Left lobe of liver (tissue), 2 donors: ENCODE measurements around the gene GPR157. TPM values are rescaled to one million over a fixed set of nuclear protein-coding genes. Genes with fewer than 3 reads are reported as not detected.
"Not testable (repeated sequence)": the region's sequence is repeated elsewhere in the genome, so short reads cannot be mapped to it uniquely, and the experiment has no call there.

ENCODE experiments used
- ATAC-seq: fragments of 200-7000 bp; cut with Tn5 transposase; one replicate; pipeline ENCODE4 v1.9.1; 2020; ENCODE audit warnings: mild to moderate bottlenecking, moderate library complexity
- DNase-seq: peaks from one replicate; pipeline ENCODE4 v3.0.0-alpha.2; 2020; ENCODE audit warnings: low spot score
- total RNA-seq: library from RNA; stranded (reverse); gene quantifications from one replicate; pipeline ENCODE4 v1.2.1, GENCODE V29; 2021
- donor health status: DM: no; HTN: no; CAD: no; lungs with moderate emphysema.
- donor health status: DM: no; HTN: yes; CAD: no.

GPR157 gene
- total RNA-seq, 1 donor from 2014 or later, result 8.3 TPM

GRCh38 chr1:9120312-9120958, 8.5 kb downstream of the GPR157 start:
- DNase-seq, result no peak
- peak; percentile 26 for ATAC-seq

DNA sequence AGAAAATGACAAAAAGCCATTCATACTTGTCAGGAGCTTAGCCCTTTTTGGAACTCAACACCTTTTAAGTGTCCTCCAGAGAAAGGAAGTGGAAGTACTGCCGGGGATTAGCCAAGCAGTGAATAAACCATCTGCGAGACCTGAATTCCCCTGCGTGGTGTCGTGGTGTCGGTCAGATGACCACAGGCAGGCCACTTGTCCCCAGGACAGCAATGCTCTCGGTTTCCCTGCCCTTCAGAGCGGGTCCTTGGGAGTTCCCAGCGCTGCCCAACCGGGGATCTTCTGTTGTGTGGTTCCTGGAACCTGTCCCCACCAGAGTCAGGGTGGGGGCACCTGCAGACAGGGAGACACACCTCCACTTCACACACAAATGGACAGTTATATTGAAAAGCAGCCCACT, 9.2 kb downstream of the GPR157 start:
- ATAC-seq (no peak), DNase-seq (no peak)

- DNase-seq (no peak), ATAC-seq (peak; percentile 45)
Observed at GRCh38 chr1:9118186-9118585, 10.7 kb downstream of the GPR157 start.

GRCh38 chr1:9115351-9116205, 13.3 kb downstream of the GPR157 start:
- ATAC-seq (no peak), DNase-seq (no peak)

DNA sequence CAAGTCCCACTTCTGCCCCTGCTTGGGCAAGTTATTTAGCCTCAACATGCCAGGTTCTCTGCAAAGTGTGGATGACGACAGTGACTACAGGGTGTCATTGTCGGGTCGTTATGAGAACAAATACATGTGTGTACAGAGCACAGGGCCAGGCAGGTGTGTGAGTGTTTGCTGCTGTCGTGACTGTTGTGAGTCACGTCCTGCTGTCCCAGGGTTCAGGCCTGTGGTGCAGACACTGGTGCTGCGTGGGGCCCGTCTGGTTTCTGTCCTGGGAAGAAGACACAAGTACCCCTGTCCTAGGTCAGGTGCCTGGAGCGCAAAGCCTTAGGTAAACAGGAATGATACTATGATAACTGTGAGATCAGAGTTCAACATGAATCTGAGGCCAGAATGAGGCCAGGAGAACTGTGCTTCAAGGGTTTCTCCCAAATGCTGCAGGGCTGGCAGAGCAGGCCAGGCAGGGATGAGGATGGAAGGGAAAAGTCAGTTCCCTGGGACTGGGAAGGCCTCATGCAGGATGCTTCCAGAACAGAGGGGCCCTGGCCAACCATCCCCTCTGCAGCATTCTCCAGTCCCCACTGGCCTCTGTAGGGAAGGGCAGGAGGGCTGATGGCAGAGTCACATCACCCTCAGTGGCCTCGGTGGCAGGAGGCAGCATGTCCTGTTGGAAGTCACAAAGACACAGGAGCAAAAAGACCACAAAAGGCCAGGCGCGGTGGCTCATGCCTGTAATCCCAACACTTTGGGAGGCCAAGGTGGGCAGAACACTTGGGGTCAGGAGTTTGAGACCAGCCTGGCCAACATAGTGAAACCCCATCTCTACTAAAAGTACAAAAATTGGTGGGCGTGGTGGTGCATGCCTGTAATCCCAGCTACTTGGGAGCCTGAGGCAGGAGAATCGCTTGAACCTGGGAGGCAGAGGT, 15.7 kb downstream of the GPR157 start:
- DNase-seq (peak; percentile 64), ATAC-seq (peak; percentile 78)

GRCh38 chr1:9111957-9112356, 16.9 kb downstream of the GPR157 start:
- DNase-seq (no peak), ATAC-seq (no peak)

GRCh38 chr1:9111357-9111691, 17.6 kb downstream of the GPR157 start:
- ATAC-seq (no peak), DNase-seq (no peak)

GRCh38 chr1:9110669-9111356, 18.1 kb downstream of the GPR157 start:
- peak; percentile 89 for DNase-seq
- ATAC-seq, result peak; percentile 87

DNA sequence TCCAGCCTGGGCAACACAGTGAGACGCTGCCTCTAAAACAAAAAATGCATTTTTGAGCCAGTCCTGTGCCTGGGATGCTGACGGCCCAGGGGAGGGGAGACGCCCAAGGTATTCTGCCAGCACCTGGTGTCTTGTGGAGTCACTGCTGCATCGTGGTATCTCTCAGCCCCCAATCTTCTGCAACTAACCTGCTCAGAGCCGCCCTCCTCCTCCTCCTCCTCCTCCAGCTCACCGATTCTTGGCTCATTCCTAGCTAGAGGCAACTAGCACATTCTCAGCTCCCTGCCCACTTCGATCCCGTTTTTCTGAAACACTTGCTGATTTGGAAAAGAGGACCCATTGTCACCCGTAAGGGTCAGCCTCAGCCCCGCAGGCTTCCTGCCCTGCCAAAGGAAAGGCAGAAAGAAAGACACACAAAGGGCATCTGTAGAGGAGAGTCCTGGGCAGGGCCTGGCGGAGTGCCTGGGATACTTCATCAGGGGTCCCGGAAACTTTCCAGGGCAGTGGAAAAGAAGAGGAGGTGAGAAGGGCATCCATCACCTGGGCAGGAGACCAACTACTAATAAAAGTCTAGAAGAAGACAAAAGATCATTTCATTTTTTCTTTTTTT, 20.7 kb downstream of the GPR157 start:
- no peak for DNase-seq
- no peak for ATAC-seq

GRCh38 chr1:9107136-9107535, 21.8 kb downstream of the GPR157 start:
- ATAC-seq, result no peak
- DNase-seq, result no peak

DNA sequence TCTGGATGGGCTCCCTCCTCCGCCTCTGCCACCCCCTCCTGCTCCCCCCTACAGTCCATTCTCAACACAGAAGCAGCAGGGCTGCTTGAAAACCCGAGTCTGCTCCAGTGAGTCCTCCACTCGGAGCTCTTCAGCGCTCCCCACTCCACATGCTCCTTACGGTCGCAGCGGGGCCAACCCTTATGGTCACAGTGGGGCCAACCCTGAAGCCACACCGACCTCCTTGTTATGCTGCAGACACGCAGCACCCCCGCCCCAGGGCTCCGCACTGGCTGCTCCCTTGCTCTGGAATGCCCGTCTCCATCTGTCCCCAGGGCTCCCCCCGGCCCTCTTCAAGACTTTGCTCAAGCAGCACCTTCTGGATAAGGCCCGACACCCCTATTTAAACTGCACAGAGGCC, 22.6 kb downstream of the GPR157 start:
- no peak for ATAC-seq
- no peak for DNase-seq

GRCh38 chr1:9105336-9105867, 23.5 kb downstream of the GPR157 start:
- ATAC-seq (no peak), DNase-seq (no peak)

DNA sequence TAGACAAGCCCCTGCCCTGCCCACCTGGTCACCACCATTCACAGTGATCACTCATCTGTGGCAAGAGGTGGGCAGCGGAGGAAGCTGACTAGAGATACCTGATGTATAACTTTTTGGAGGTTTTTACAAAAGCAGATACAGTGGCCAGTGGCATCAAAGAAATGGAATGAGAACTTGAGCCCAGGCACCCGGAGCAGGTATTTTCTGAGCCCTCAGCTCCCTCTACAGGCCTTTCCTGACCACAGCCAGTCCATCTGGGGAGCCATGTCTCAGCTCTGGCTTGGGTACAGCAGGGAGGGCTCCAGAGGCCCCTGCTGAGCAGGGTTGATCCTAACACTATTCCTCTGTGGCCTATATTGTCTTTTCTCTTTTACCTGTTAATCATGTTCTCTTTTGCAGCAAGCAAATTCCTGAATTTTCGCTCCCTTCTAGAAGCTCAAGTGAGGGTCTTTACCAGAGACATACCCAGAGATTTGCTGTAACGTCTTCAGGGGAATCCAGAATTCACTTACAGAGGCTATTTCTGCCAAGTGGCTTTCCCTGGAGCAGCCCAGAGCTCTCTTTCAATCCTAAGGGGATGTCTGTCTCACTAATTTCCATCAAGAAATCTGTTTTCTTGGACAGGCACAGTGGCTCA, 27.3 kb downstream of the GPR157 start:
- ATAC-seq (peak; percentile 68), DNase-seq (no peak)

DNA sequence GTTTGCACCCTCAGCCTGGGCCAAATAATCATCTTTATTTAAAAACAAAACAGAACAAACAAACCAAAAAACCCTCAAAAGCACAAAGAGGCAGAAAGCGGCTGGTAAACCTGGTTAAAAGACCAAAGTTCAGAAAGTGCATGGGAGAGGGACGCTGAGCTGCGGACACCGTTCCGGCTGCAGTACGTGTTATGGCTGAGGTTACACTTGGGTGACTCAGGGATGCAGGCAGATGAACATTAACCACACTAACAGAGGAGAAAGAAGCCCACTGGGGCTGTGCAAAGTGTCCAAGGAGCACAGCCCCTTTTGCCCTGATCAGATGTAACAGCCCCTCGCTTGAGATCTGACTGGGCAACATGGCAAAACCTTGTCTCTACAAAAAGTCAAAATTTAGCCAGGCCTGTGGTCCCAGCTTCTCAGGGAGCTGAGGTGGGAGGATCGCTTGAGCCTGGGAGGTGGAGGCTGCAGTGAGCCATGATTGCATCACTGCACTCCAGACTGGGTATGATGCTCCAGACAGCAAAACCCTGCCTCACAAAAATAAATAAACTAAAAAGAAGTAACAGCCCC, 28.3 kb downstream of the GPR157 start:
- ATAC-seq, result peak; percentile 75
- DNase-seq, result no peak

DNA sequence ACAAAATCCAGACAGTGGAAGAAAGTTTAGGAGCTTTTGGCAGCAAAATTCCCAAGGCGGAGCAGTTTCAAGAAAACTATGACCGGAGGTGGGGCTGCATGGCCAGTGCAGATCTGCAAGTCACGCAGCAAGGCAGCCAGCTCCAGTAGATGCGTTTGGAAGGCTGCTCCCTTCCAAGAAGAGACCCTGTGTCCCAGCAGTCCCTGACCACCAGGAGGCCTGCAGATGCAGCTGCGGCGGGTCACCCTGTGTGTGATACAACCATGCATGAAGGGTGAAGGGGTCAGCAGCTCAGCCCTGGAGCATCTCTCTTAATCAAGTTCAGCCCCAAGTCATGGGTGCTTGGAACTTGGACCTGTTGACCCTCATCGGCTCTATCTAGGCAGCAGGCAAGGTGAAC, 29.3 kb downstream of the GPR157 start:
- no peak for DNase-seq
- ATAC-seq, result no peak

DNA sequence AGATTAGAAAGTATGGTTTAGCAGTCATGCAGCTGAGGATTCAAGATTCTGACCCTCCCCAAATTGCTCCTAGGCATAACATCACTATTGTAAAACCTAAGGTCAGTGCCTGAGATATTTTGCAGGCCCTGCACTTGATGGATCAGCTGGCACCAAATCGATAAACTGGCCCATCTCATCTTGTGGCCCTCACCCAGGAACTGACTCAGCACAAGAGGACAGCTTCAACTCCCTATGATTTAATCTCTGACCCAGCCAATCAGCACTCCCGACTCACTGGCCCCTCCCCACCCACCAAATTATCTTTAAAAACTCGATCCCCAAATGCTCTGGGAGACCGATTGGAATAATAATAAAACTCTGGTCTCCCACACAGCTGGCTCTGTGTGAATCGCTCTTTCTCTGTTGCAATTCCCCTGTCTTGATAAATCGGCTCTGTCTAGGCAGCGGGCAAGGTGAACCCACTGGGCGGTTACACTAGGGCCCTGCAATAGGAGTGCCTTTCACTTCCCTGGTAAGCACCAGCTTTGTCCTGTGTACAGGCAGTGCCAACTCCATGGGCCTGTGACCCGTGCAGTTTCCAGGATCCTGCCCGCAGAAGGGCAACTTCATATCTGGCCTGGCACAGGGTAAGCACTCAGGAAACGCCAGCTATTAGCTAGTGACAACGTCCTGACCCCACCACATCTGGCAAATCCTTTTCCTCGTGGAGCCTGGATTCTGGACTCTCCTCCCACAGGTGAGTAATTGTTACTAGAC, 30.8 kb downstream of the GPR157 start:
- DNase-seq (no peak), ATAC-seq (peak; percentile 17)

- DNase-seq, result no peak
- no peak for ATAC-seq
Observed at GRCh38 chr1:9095818-9096217, 33.1 kb downstream of the GPR157 start.

DNA sequence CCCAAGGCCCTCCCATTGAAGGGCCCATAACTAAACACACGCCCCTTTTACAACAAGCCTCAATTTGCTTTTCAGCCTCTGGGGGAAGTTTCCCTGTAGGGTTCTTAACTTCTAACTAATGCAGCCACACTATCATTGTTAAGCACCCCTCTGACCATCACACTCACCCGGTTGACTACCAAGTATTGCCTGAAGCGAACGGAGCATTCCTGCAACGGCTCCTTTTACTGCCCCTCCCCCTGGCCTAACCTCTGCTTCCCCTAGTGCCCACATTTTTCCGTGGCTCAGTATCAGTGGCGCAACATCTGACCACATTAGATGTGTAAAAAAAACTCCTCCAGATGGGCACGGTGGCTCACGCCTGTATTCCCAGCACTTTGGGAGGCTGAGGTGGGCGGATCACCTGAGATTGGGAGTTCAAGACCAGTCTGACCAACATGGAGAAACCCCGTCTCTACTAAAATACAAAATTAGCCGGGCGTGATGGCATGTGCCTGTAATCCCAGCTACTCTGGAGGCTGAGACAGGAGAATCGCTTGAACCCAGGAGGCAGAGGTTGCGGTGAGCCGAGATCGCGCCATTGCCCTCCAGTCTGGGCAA, 34.8 kb downstream of the GPR157 start:
- DNase-seq, ATAC-seq: not testable (repeated sequence)
